Tibial nerve (tissue), 4 donors: Measurements from ENCODE around the gene PRKAR1B. TPM values are rescaled to one million over a fixed set of nuclear protein-coding genes. Genes with fewer than 3 reads are reported as not detected.
A peak's percentile ranks its signal among the peaks of the same experiment; 100 is the strongest.

Experiments used
- DNase-seq, 2 donors: peaks; one replicate each; pipeline ENCODE4 v3.0.0-alpha.2; 2019; ENCODE audit warnings: low spot score in 2 of 2
- H3K27ac ChIP-seq, 4 donors: fragments of 200-600 bp; sonication (generic) in 3 of 4; one replicate each; pipeline ENCODE4 v1.5.1; 2017 to 2019; ENCODE audit warnings: mild to moderate bottlenecking in 1 of 4
- H3K27me3 ChIP-seq, 2 donors: fragments of 200-600 bp; sonication (generic) in 1 of 2; one replicate each; pipeline versions ENCODE4 v1.5.1 to v1.6.0; 2017 to 2019
- H3K36me3 ChIP-seq, 3 donors: fragments of 200-600 bp; sonication (generic); one replicate each; pipeline ENCODE4 v1.5.1; 2018 to 2019
- H3K4me1 ChIP-seq, 4 donors: fragments of 200-600 bp; sonication (generic) in 3 of 4; one replicate each; pipeline ENCODE4 v1.5.1; 2017 to 2019
- H3K4me3 ChIP-seq, 4 donors: fragments of 200-600 bp; sonication (generic) in 3 of 4; one replicate each; pipeline ENCODE4 v1.5.1; 2017 to 2019; ENCODE audit warnings: mild to moderate bottlenecking in 1 of 4, moderate library complexity in 1 of 4
- H3K9me3 ChIP-seq, 4 donors: fragments of 200-600 bp; sonication (generic) in 3 of 4; one replicate each; pipeline ENCODE4 v1.5.1; 2017 to 2019
- EP300 ChIP-seq, 2 donors: sonication (generic); formaldehyde crosslinking; IDR thresholded peaks; one replicate each; pipeline ENCODE4 v1.6.1; 2017; ENCODE audit warnings: antibody characterized with exemption in 2 of 2, mild to moderate bottlenecking in 1 of 2
- POLR2A ChIP-seq, 2 donors: fragments of 450-650 bp; IDR thresholded peaks; one replicate each; pipeline ENCODE4 v1.6.1; 2017; ENCODE audit warnings: antibody characterized with exemption in 2 of 2, mild to moderate bottlenecking in 2 of 2, moderate library complexity in 2 of 2
- WGBS, 2 donors: methylation state at CpG; one replicate each; pipeline ENCODE4 v1.1.5; 2018; 5-methylcytosine and 5-hydroxymethylcytosine counted together
- total RNA-seq, 4 donors: library from RNA; depleted of rRNA; stranded (reverse); fragments of >200 nt; gene quantifications; one replicate each; pipeline ENCODE4 v1.1.0, GENCODE V29; 2016
- TF ChIP-seq, protein P1 (sequence below), 5 experiments: fragments of 200-600 bp in 3 of 5; fragments of 450-650 bp in 2 of 5; sonication (generic) in 3 of 5; IDR thresholded peaks; one replicate each; pipeline ENCODE4 v1.5.1; 2016 to 2019; ENCODE audit warnings: antibody characterized with exemption in 5 of 5, mild to moderate bottlenecking in 3 of 5, moderate library complexity in 2 of 5

The PRKAR1B gene
- total RNA-seq, 4 donors from 2014 or later, result 2.7 to 12.3 (median 4.8) TPM

GRCh38 chr7:577741-578370 lies 149.2 kb downstream of the PRKAR1B start:
- TF ChIP-seq POLR2A (IDR thresholded peaks at IDR 0.05), result no peak
- H3K27ac ChIP-seq, result no peak overlapping the region
- WGBS, 2 donors, result 88 to 89% methylated on average over 30 of the region's 30 CpGs
- peaks cover 0 to 6% (median 0%) of the 10 kb centered on the region in 3 donors for H3K36me3 ChIP-seq
- H3K4me3 ChIP-seq, result no peak overlapping the region
- peaks cover 0 to 22% (median 3%) of the 10 kb centered on the region in 4 donors for H3K4me1 ChIP-seq
- DNase-seq, result no peak
- H3K27me3 ChIP-seq, result no peaks in the 10 kb centered on the region
- no peaks in the 10 kb centered on the region for H3K9me3 ChIP-seq

- WGBS, 2 donors, result 84 to 98% methylated on average over 12 to 18 of the region's 22 CpGs
- Histone ChIP-seq H3K9me3 (no peaks in the 10 kb centered on the region), H3K27me3 (no peaks in the 10 kb centered on the region), H3K27ac (no peak overlapping the region), H3K4me3 (no peak overlapping the region), H3K4me1 (peaks cover 0 to 22% (median 3%) of the 10 kb centered on the region in 4 donors), H3K36me3 (peaks cover 0 to 6% (median 0%) of the 10 kb centered on the region in 3 donors)
- TF ChIP-seq, protein P1, sequence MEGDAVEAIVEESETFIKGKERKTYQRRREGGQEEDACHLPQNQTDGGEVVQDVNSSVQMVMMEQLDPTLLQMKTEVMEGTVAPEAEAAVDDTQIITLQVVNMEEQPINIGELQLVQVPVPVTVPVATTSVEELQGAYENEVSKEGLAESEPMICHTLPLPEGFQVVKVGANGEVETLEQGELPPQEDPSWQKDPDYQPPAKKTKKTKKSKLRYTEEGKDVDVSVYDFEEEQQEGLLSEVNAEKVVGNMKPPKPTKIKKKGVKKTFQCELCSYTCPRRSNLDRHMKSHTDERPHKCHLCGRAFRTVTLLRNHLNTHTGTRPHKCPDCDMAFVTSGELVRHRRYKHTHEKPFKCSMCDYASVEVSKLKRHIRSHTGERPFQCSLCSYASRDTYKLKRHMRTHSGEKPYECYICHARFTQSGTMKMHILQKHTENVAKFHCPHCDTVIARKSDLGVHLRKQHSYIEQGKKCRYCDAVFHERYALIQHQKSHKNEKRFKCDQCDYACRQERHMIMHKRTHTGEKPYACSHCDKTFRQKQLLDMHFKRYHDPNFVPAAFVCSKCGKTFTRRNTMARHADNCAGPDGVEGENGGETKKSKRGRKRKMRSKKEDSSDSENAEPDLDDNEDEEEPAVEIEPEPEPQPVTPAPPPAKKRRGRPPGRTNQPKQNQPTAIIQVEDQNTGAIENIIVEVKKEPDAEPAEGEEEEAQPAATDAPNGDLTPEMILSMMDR (IDR thresholded peaks at IDR 0.05), result no peak
- TF ChIP-seq EP300 (IDR thresholded peaks at IDR 0.05) (no peak), POLR2A (IDR thresholded peaks at IDR 0.05) (no peak)
- no peak for DNase-seq
These were observed 149.8 kb downstream of the PRKAR1B start for GRCh38 chr7:577278-577665.

DNA sequence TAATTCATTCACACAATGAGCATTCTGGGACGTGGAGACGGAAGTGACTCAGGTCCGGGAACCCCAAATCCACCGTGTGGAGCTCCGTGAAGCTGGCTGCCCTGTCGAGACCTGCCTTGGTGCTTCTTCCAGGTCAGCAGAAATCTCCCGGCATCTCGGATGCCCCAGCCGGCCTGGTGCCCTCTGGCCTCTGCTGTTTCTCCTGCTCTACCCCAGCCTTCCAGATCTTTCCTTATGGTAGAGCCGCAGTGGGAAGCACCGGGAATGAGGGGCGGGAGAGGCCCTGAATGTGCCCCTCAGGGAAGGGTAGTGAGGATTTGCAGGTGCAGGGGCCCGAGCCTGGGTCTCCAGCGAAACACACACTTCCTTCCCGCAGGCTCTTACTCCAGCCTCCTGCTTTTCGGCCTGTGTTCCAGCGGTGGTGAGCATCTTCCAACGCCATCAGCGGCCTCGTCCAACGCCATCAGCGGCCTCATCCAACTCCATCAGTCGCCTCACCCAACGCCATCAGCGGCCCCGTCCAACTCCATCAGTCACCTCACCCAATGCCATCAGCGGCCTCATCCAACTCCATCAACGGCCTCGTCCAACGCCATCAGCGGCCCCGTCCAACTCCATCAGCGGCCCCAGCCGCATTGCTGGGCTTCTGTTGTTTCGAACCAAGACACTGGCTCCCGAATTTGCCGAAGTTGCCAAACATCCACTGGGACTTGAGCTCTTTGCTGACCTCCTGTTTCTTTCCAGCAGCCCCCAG lies 150.4 kb downstream of the PRKAR1B start:
- TF ChIP-seq, protein P1 (IDR thresholded peaks at IDR 0.05), result no peak
- no peak for TF ChIP-seq EP300 (IDR thresholded peaks at IDR 0.05)
- TF ChIP-seq POLR2A (IDR thresholded peaks at IDR 0.05), result no peak
- no peak overlapping the region for H3K27ac ChIP-seq
- H3K9me3 ChIP-seq, result no peaks in the 10 kb centered on the region
- no peak overlapping the region for H3K4me3 ChIP-seq
- 92 to 95% methylated on average over 35 to 37 of the region's 37 CpGs for WGBS, 2 donors
- H3K4me1 ChIP-seq, result peaks cover 0 to 22% (median 3%) of the 10 kb centered on the region in 4 donors
- H3K27me3 ChIP-seq, result no peaks in the 10 kb centered on the region
- H3K36me3 ChIP-seq, result peaks cover 0 to 6% (median 0%) of the 10 kb centered on the region in 3 donors
- DNase-seq, result no peak

DNA sequence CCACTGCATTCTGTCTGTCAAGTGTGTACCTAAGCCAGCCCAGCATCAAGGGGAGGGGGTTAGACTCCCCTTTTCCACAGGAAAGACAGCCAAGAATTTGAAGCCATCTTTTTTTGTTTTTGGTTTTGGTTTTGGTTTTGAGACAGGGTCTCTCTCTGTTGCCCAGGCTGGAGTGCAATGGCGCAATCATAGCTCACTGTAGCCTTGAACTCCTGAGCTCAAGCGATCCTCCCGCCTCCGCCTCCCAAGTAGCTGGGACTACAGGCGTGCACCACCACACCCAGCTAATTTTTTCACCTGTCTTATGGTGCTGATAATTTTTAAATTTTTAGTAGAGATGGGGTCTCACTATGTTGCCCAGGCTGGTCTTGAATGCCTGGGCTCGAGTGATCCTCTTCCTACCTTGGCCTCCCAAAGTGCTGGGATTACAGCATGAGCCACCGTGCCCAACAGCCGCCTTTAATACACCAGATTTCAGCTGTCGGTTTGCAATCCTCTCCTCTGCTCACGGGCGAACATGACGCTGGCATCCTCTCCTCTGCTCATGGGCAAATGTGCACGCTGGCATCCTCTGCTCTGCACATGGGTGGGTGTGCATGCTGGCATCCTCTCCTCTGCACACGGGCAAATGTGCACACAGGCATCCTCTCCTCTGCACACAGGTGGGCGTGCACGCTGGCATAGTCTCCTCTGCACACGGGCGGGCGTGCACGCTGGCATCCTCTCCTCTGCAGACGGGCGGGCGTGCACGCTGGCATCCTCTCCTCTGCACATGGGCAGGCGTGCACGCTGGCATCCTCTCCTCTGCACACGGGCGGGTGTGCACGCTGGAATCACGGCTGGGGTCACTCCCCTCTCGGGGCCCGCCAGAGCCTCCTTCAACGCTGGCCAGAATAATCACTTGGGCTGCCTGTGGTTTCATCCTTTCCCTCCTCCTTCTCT lies 151.4 kb downstream of the PRKAR1B start:
- no peak overlapping the region for H3K27ac ChIP-seq
- DNase-seq, result no peak
- no peaks in the 10 kb centered on the region for H3K27me3 ChIP-seq
- H3K9me3 ChIP-seq, result no peaks in the 10 kb centered on the region
- peaks cover 0 to 6% (median 0%) of the 10 kb centered on the region in 3 donors for H3K36me3 ChIP-seq
- 78 to 91% methylated on average over 31 to 33 of the region's 33 CpGs for WGBS, 2 donors
- H3K4me3 ChIP-seq, result no peak overlapping the region
- peaks cover 0 to 22% (median 3%) of the 10 kb centered on the region in 4 donors for H3K4me1 ChIP-seq
- TF ChIP-seq EP300 (IDR thresholded peaks at IDR 0.05), result no peak
- TF ChIP-seq POLR2A (IDR thresholded peaks at IDR 0.05), result no peak
- TF ChIP-seq, protein P1 (IDR thresholded peaks at IDR 0.05), result no peak

DNA sequence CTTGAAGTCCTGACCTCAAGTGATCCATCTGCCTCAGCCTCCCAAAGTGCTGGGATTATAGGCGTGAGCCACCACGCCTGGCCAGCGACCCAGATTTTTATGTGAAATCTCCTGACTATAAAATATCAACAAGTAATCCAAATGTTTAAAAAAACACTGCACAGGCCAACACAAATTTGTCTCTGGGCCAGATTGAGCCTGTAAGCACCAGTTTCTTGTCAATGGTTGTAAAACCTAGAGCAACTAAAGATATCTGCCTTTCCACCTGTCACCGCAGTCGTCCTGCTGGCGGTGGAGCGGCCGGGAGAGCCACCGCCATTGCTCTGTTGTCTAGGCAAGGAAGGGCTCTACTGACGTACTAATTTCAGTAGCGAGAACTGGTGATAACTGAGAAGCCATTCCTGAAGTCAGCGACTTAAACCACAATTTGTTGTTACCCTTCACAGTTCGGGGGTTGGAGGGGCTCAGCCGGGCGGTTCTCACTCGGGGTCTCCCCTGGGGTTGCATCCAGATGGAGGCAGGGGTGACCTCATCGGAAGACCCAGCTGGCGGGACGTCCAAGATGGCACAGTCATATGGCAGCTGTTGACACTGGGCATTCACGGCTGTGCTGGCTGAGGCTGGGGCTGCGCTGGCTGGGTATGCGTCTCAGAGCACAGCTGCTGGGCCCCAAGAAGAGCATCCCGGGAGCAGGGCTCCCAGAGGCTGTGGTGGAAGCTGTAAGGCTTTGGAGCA lies 152.3 kb downstream of the PRKAR1B start:
- DNase-seq, result no peak
- TF ChIP-seq, protein P1 (IDR thresholded peaks at IDR 0.05), result no peak
- TF ChIP-seq POLR2A (IDR thresholded peaks at IDR 0.05) (no peak), EP300 (IDR thresholded peaks at IDR 0.05) (no peak)
- H3K4me3 ChIP-seq, result no peak overlapping the region
- 86 to 87% methylated on average over 20 to 23 of the region's 23 CpGs for WGBS, 2 donors
- H3K9me3 ChIP-seq, result no peaks in the 10 kb centered on the region
- peak overlapping the region in 1 of 4 donors; percentile 52 for H3K27ac ChIP-seq
- peaks cover 0 to 24% (median 3%) of the 10 kb centered on the region in 4 donors for H3K4me1 ChIP-seq
- H3K36me3 ChIP-seq, result peaks cover 0 to 6% (median 0%) of the 10 kb centered on the region in 3 donors
- H3K27me3 ChIP-seq, result no peaks in the 10 kb centered on the region
